ENCODE data around the gene CBX8.
A peak's percentile ranks its signal among the peaks of the same experiment; 100 is the strongest.

Gene CBX8

DNA sequence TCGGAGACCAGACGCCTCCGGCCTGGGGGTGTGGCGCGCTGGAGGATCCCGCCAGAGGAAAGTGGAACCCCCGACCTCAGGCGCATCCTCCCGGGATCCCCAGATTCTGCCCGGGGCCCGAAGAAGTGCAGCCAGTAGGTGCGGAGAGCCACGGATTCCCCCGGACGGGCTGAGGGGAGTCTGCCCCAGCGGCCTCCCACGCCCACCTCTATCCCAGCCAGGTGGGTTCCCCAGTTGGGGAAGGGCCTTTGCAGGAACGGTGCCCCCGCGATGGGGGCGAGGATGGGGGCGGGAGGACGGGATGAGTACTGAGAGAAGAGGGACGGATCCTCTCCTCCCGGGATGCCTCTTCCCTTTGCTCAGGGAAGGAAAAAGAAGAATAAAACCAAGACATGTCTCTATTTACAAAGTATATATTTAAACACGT lies 5.1 kb downstream of the CBX8 start:
- 0 out of 2 replicates have a peak overlapping the region, but pooled peaks have one; percentile 68 for H3K27ac ChIP-seq
- TF ChIP-seq, protein P1, sequence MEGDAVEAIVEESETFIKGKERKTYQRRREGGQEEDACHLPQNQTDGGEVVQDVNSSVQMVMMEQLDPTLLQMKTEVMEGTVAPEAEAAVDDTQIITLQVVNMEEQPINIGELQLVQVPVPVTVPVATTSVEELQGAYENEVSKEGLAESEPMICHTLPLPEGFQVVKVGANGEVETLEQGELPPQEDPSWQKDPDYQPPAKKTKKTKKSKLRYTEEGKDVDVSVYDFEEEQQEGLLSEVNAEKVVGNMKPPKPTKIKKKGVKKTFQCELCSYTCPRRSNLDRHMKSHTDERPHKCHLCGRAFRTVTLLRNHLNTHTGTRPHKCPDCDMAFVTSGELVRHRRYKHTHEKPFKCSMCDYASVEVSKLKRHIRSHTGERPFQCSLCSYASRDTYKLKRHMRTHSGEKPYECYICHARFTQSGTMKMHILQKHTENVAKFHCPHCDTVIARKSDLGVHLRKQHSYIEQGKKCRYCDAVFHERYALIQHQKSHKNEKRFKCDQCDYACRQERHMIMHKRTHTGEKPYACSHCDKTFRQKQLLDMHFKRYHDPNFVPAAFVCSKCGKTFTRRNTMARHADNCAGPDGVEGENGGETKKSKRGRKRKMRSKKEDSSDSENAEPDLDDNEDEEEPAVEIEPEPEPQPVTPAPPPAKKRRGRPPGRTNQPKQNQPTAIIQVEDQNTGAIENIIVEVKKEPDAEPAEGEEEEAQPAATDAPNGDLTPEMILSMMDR (IDR thresholded peaks at IDR 0.05): no peak
- no peak for TF ChIP-seq ZFX (IDR thresholded peaks at IDR 0.05; ENCODE audit: borderline replicate concordance)

DNA sequence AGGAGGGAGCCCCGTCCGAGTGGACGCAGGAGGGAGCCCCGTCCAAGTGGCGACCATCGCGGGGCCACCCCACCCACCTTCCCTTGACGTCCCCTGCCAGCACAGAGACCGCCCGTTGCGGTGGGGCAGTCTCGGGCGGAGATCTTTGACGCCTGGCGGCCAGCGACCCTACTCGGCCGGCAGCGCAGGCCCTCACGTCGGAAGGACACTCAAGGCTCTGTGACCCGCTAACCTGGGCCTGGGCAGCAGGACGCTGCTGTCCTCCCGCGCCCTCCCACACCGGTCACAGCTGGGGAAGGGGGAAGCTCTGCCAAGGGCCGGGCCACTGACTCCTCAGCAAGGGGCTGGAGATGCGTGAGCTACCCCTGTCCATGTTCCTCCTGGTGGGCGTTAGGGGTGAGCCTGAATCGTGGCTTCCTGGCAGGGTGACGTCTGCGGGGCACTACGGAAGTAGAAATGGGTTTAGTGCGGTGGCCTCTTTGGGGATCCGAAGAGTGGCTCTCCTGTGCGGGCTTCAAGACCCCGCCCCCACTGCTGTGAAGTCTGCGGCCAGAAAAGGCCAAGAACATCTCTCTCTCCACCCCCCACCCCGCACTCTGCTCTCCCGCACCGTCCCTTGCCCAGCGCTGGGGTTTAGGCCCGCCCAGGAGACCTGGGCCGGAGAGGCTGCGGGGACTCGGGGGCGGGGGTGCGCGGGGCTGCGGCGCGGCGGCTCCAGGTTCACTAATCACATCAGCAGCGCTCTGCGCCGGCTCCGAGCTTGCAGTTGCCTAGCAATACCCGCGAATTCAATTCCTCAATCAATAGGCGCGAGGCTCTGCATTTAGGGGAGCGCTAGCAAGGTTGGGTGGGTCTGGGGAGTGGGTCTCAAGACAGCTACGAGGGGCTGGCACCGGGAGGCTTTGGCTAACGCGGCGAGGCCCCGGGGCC lies 5.8 kb downstream of the CBX8 start:
- no peak overlapping the region for H3K27ac ChIP-seq
- TF ChIP-seq ZFX (IDR thresholded peaks at IDR 0.05; ENCODE audit: borderline replicate concordance): no peak
- TF ChIP-seq, protein P1 (IDR thresholded peaks at IDR 0.05): no peak

DNA sequence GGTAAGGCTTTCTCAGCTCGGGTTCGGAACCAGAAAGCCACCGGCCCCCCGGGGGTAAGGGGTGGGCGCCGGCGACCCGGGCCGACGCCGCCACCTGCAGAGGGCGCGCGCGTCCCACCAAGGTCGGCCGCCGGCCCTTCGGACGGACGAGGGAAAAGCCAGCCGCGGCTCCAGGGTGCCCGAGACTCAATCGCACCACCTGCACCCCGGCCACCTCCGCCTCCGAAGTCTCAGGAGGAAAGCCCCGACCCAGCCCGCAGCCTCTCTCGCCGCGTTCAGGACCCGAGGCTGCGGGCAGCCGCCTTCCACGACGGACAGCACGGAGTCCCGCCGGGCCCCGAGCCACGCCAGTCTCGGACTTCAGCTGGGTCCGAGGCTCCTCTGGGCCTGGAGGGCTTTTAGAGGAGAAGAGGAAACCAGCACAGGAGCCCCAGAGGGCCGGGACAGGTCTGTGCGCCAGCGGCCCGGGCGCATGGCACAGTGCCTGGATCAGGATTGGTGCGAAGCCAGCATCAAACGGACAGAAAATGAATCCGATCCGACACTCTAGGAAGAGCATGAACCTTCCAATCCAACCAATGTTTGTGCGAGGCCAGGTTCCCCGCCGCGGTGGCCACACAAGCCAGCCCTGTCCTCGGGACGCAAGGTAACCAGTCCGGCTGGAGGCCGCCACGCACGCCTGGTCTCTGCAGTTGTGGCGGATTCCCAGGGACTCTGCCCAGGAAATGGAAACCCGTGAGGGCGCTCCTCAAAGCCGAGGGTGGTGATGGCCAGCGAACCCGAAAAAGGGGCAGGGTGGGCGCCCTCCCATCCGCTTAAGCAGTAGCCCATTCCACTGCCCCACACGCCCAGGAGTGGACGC lies 6.7 kb downstream of the CBX8 start:
- no peak overlapping the region for H3K27ac ChIP-seq
- no peak for TF ChIP-seq ZFX (IDR thresholded peaks at IDR 0.05; ENCODE audit: borderline replicate concordance)
- TF ChIP-seq, protein P1 (IDR thresholded peaks at IDR 0.05): peak; percentile 89

DNA sequence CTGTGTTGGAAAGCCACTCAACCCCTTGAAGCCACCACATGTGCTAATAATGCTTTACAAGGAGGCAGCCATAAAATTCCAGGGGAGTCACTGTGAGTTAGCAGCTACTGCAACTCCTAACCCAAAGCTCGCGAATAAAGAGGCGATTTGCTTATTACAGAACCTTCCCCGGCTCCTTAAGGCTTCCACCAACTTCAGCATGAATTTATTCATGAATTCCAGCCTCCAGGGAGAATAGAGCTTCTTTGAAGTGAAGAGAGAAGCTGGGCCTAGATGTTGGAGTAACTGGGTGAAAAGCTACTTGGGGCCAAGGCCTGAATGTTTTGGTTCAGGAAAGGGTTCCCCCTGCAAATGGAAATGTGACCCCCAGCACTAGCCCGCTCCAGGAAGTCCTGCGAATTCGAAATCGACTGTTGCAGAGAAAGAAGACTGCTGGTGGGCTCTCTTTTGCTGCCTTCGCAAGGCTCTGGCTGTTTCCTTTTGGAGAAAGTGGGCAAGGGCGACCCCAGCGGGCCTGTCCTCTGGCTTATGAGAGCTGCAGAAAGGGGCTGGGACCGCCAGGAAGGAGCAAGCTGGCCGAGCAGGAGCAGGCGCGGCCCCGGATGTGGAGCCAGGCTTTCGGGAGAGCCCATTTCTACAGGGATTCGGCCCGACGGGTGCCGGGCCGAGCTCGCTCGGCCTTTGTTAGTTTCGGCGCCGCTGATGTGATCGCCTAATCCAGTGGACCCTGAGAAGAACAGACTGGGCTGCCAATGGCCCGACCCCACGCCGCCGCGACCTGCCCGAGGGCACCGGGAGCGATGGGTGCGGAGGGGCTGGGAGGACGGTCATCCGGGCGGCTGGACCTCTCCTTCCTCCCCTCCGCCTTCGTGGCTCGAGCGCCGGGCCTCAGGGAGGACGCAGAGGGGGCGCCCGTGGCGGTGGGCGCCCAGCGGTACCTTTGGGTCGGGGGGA lies 7.6 kb downstream of the CBX8 start:
- H3K27ac ChIP-seq: no peak overlapping the region

DNA sequence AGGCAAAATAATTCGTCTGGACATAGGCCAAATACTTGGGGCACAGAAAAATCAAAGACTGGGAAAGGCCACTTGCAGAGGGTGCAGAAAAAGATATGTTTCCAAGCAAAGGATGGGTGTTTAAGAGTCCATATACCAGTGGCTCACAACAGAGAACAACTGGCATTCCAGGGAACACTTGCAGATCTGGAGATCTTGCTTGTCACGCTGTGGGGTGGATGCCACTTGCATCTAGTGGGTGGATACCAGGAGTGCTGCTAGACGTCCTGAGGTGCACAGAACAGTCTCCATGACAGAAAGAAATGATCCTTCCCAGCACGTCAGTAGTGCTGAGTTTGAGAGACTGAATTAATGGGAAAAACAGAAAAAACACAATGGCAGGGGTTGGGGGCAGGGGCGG lies 8.4 kb downstream of the CBX8 start:
- H3K27ac ChIP-seq: no peak overlapping the region
- TF ChIP-seq, protein P1 (IDR thresholded peaks at IDR 0.05): no peak
- no peak for TF ChIP-seq ZFX (IDR thresholded peaks at IDR 0.05; ENCODE audit: borderline replicate concordance)

More for the DNA sequence above, 7.6 kb downstream of the CBX8 start:
- TF ChIP-seq, protein P1 (IDR thresholded peaks at IDR 0.05): no peak
- no peak for TF ChIP-seq ZFX (IDR thresholded peaks at IDR 0.05; ENCODE audit: borderline replicate concordance)

DNA sequence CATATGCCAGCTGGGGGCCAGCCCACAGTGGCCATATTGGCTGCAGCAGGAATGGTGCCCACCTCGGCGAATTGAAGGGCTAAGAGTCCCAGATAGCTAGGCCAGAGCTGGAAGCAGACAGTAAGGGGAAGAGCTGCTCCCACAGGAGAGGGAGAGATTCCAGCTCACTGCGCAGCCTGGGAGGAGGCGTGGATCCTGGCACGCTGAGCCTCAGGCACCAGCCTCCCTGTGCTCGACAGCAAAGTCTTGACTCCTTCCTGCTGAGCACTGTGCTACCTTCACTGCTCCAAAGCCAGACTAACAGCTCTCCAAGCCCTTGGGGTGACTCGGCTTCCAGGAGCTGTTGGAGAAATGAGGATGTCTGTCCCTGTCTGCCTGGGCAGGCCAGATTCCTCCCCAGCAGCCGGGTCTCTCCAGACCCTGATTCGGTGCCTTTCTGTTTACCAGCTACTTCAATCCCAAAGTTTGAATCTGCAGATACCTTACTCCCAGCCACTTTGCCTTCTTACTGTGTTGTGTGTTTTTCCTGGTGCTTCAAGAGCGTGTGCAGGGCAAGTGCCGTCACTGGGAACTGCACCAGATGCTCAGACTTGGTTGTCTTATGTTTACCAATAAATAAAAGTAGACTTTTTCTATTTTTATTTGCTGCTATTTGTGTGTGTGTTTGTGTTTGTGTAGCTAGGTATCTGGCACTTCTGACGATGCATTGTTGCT lies 9.8 kb downstream of the CBX8 start:
- no peak for TF ChIP-seq ZFX (IDR thresholded peaks at IDR 0.05; ENCODE audit: borderline replicate concordance)
- TF ChIP-seq, protein P1 (IDR thresholded peaks at IDR 0.05): no peak
- H3K27ac ChIP-seq: no peak overlapping the region

Measured in 22Rv1 (cell line).